Stimulated activated CD4-positive, alpha-beta T cell treated with anti-CD3 and anti-CD28 coated beads, Interleukin-12 subunit alpha, Interleukin-12 subunit beta, amount 100 ng/mL, for 24 hours (primary cell): ENCODE measurements around the gene GLS.
"Not testable (repeated sequence)": the region's sequence is repeated elsewhere in the genome, so short reads cannot be mapped to it uniquely, and the experiment has no call there.

Experiments
- DNase-seq, 2 experiments: peaks; one replicate each; pipeline ENCODE4 v3.0.0-alpha.2; 2020; ENCODE audit warnings: low read depth in 2 of 2

Gene GLS

DNA sequence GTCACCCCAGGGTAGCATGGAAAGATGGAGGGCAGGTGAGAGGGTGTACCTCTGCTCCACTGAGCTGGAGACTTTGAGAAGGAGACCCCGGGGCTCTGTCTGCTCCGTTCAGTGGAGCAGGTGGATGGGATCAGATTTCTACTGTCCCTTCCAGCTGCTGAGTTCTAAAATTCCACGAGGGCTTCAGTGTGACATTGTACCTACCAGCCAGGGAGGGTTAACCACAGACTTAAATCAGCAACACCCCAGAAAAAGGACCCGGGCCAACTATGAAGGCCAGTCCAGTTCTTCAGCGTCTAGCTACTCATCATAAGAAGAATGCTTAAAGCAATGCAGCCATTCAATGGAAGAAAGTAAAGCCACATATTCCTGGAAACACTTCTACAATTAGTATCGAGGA lies 109.5 kb downstream of the GLS start:
- DNase-seq, result no peak

GRCh38 chr2:190993292-190993643 lies 112.6 kb downstream of the GLS start:
- DNase-seq, result no peak

- no peak for DNase-seq
Observed at GRCh38 chr2:190994148-190994547, 113.5 kb downstream of the GLS start.

- DNase-seq, result not testable (repeated sequence)
Observed at GRCh38 chr2:190995315-190995714, 114.7 kb downstream of the GLS start.

- no peak for DNase-seq
Observed at GRCh38 chr2:190996338-190996946, 115.8 kb downstream of the GLS start.

GRCh38 chr2:190996947-190997346 lies 116.3 kb downstream of the GLS start:
- DNase-seq, result no peak

GRCh38 chr2:190997526-190998113 lies 117.0 kb downstream of the GLS start:
- DNase-seq, result no peak

GRCh38 chr2:190999058-190999457 lies 118.4 kb downstream of the GLS start:
- DNase-seq, result no peak

GRCh38 chr2:190999949-191000665 lies 119.5 kb downstream of the GLS start:
- no peak for DNase-seq

DNA sequence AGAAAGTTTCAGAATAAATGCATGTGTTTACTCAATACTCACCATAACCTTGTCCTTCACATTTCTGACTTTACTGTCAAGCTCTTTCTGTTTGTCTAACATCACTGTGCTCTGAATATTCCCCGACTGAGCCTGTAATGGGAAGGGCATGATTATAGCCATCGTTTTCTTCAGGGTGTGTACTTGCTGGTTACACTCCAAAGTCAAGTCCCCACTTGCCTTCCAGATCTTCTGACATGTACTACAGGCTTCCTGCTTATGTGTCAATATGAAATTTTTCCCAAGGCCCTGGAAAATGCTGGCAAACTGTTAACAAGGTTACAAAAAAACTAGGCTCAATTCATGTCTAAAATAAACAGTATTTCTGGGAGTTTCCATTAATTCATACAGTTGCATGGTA lies 120.4 kb downstream of the GLS start:
- no peak for DNase-seq

DNA sequence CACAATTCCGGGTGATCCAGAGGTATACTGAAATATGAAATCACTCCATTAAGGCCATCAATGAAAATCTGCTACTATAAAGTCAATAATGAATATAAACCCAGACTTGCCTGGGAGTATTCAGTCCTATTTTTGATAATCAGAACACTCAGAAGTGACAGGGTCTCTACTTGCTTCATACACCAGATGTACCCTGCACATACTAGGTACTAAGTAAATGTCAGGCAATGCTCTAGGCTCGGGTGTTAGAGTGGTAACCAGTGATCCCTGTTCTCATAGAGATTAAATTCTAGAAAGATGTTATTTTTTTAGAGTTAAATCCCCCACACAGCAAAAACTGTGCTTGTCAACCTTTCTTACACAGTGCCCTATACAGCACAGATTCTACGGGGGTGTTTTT lies 121.0 kb downstream of the GLS start:
- DNase-seq, result no peak

DNA sequence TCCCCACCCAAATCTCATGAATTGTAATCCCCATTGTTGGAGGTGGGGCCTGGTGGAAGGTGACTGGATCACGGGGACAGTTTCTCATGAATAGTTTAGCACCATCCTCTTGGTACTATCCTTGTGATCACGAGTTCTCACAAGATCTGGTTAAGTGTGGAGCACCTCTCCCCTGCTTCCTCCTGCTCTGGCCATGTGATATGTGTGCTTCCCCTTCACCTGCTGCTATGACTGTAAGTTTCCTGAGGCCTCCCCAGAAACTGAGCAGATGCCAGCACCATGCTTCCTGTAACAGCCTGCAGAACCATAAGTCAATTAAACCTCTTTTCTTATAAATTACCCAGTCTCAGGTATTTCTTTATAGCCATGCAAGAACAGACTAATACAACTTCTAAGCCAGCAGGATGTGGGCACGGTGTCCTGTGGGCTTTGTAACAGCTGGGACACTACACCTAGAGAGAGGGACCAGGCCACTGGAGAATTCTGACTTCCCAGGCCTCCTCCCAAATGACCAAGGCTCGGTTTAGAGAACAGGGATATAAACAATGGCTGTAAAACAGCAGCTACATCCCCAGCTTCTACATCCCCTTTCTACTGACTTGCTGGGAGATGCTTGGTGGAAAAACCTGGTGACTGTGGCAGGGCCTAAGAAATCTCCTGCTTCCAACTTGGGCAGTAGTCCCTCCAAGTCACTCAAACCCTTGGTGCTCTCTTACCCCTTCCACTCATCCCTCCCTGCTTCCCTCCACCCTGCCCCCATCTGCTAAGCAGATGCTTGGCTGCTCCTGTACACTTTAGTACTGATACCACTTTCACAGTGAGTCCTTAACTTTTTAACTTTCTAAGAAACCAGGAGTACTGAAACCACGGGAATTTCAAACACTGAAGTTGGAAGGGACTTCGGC lies 123.0 kb downstream of the GLS start:
- no peak for DNase-seq

DNA sequence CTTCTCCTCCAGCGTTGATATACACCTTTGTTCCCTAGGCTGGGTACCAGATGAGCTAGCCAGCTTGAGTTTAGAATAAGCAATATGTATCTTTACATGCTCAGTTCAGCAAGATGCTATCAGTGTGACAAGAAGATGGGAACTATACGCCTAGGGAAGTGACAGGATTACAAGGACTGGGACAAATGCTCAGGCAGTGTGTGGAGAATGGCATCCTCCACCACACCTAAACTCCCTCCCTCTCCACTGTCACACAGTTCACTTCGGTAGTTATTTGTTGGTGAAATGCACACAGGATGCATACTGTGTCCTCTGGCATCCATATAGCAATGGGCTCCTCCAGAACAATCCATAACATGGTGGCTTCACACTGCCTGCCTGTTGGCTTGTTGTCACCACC lies 125.7 kb downstream of the GLS start:
- DNase-seq, result no peak

DNA sequence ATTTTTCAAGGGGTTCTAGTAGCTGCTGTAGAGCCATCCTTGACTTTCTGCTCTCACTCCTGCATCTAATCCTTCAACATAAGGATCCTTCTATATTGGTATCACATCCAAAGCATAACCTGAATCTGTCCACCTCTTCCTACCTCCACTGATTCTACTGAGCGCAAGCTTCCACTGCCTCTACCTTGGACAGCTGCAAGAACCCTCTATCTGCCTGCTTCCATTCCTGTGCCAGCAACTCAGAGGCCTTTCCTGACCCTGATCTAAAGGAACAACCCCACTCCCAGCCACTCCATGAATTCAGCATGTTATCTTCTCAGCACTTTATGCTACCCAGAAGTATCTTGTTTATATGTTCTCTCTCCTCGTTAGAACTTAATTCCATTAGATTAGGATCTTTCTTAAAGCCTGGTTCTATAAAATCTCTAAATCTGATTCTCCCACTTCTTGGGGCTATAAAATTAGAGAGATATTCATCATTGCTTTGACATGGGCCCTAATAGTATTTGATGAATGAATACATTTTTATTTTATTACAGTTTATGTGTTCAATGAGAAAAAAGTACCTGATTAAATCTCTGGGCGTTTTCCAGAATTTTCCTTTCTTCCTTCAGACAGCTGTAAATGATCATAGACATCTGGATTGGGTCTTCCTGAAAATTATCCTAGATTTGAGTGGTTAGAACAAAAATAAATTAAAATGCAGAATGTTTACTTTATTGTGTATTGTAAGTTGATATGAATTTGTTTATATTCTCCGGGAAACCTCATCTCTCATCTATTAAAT lies 126.6 kb downstream of the GLS start:
- DNase-seq, result no peak

DNA sequence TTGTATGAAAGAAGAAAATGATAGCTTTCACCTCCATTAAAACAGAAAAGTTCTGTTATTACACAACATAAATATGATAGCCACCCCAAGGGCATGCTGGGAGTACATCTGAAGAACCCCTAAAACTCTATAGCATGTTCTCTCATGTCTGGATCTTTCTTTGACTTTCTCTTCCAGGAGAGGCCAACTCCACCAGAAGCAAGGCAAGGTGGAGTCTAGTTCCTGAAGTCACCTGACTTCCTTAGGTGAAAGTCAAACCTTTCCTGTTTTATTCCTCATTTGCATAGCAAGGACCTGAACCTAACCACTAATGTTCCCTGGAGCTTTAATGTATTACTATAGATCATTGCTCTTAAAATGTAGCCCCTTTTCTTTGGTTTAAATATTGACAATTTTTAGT lies 127.7 kb downstream of the GLS start:
- no peak for DNase-seq

GRCh38 chr2:191009541-191010374 lies 129.1 kb downstream of the GLS start:
- no peak for DNase-seq

GRCh38 chr2:191010887-191011885 lies 130.6 kb downstream of the GLS start:
- DNase-seq, result no peak

DNA sequence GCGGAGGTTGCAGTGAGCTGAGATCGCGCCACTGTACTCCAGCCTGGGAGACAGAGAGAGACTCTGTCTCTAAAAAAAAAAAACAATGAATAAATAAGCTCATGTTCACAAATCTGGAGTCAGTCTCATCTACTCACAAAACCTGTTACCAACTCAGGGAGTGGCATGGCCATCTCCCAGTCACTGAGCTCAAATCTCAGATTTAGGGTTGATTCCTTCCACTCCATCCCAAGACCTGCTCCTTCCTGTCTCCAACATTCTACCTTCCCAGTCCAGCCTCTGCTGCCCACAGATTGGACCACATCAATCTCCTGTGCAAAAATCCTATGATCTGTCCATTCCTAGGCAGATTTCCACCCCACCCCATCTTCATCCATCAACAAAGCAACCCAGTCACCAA lies 131.7 kb downstream of the GLS start:
- no peak for DNase-seq
